A204.1 (cell line): ENCODE data around the gene BIK.

Source experiments
- FAIRE-seq: peaks from 2 replicates; lab custom pipeline; 2012; peaks lifted over from hg19 to GRCh38; lab: Jason Lieb, UNC

BIK gene

DNA sequence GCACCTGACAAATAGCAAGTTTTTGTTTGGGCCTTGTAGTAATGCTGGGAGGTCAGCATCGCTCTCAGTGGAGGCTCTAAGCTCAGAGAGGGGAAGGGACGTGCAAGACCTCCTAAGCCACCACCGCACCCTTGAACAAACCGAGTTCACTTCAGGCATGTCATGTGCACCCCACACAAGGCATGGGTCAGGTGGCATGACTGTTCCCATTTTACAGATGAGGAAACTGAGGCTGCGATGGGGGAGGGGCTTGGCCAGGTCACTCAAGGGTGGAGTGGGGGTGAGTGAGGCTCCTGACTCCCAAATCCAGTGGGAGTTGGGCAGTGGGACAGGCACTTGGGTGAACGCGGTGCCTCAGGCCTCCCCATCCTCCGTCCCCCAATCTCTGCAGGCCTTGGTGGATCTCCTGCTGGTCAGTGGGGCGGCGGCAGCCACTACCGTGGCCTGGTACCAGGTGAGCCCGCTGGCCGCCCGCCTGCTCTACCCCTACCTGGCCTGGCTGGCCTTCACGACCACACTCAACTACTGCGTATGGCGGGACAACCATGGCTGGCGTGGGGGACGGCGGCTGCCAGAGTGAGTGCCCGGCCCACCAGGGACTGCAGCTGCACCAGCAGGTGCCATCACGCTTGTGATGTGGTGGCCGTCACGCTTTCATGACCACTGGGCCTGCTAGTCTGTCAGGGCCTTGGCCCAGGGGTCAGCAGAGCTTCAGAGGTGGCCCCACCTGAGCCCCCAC lies 52.0 kb downstream of the BIK start:
- no peak for FAIRE-seq

DNA sequence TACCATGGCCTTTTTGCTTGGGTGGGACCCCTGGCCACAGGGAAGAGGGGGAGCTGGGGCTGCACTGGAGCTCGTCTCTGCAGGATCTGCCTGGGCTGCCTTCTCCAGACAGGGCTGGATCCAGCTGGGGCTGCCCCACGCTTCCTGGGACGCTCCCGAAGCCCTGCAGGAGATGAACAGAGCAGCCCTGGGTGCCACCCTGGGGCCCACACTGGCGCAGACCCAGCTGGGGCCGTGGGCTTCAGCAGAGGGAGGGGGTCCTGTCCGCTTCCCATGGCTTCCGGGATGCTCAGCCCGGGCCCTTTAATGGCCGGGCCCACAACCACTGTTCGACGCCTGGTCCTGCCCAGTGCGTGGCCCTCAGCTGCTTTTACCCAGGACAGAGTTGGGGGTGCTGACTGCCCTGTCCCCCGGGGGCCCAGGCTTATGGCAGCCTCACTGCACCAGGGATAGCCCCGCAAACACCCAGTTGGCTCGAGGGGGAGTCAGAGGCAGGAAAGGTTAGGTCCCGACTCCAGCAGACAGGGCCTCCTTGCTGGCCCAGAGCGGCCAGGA lies 52.8 kb downstream of the BIK start:
- FAIRE-seq: no peak

DNA sequence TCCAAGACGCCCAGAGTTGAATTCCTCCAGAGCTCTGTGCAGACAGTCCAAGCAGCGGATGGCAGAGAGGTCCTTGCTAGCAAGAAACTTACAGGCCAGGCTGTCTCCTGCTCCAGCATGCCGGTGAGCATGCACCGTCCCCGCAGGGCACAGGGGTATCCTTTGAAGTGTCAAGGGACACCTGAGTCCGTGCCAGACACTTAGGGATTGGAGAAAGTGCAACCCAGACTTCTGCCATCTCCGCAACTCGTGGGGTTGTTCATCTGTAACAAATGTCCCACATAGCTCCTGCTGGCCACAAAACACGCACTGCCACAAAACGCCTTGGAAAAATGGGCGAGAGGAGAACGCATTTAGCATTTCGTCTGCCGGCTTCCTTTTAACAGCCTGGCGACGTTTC lies 54.1 kb downstream of the BIK start:
- FAIRE-seq: no peak

- FAIRE-seq: no peak
Observed at GRCh38 chr22:43166132-43166930, 55.8 kb downstream of the BIK start.

GRCh38 chr22:43167001-43167589 lies 56.5 kb downstream of the BIK start:
- no peak for FAIRE-seq

GRCh38 chr22:43168471-43169309 lies 58.1 kb downstream of the BIK start:
- no peak for FAIRE-seq

- no peak for FAIRE-seq
Observed at GRCh38 chr22:43169310-43170130, 59.0 kb downstream of the BIK start.

- no peak for FAIRE-seq
Observed at GRCh38 chr22:43170131-43170480, 59.6 kb downstream of the BIK start.

- no peak for FAIRE-seq
Observed at GRCh38 chr22:43171019-43171491, 60.5 kb downstream of the BIK start.

GRCh38 chr22:43171607-43172006 lies 61.1 kb downstream of the BIK start:
- no peak for FAIRE-seq

DNA sequence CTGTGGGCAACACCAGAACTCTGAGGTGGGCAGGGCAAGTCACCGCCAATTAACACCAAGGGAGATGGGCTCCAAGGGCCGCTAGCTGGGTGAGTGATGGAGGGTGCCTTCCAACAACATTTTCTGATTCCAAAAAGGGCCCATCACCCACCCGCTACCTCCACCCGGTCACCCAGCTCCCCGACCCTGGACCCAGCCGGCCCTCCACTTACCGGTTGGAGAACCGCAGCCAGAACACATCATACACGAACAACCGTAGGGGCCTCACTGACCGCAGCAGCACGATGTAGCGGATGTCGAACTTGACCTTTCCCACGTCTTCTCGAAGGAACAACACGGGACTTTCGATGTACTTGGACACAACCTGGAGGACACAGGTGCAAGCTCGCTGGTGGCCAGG lies 61.6 kb downstream of the BIK start:
- no peak for FAIRE-seq

DNA sequence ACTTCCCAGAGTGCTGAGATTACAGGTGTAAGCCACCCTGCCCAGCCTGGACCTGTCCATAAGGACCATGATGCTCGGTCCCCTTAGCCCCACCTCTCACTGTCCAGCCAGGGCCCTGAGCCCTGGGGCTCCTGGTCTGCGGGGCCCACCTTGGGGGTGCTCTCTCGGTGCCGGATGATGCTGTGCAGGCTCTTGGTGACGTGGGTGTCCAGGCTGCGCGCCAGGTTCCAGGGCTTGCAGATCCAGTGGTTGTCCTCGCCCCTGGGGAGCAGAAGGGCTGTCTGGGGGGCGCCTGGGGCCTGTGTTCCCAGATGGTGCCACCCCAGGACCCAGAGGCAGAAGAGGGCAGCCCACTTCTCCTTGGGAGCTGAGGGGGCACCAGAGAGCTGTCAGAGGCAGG lies 63.0 kb downstream of the BIK start:
- FAIRE-seq: no peak

GRCh38 chr22:43173976-43174720 lies 63.6 kb downstream of the BIK start:
- FAIRE-seq: no peak

DNA sequence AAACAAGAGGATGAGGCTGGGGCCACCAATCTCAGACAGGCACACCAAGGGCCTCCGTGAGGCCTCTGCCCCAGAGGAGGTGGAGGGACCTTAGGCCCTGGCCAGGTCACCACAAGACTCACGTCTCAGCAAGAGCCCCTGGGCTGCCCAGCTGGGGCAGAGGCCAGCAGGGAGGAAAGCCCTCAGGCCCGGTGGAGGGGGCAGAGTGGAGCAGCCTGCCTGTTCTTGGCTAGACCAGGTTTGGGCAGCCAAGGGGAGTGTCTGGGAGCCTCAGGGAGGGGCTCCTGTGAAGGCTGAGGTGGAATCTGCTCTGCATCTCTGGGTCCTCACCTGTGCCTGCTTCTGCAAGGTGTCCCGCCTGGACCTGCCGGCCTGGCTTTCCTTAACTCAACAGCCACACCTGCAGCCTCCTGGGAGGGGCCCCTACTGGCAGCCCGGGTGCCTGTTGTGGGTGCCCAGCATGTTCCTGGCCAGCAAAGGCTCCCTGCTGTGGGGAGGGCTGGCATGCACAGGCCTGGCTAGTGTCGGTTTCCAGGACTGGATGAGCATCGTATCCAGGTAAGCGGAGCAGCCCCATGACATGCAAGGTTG lies 64.5 kb downstream of the BIK start:
- no peak for FAIRE-seq

GRCh38 chr22:43176090-43176489 lies 65.5 kb downstream of the BIK start:
- FAIRE-seq: no peak

- FAIRE-seq: no peak
Observed at GRCh38 chr22:43177479-43177878, 66.9 kb downstream of the BIK start.
